Left renal pelvis (tissue), 4 donors: ENCODE data around the gene AP2A2. TPM values are rescaled to one million over a fixed set of nuclear protein-coding genes. Genes with fewer than 3 reads are reported as not detected.

ENCODE experiments used
- DNase-seq, 4 donors: peaks; one replicate each; pipeline ENCODE4 v3.0.0-alpha.2; 2013; ENCODE audit warnings: low read depth in 4 of 4, low spot score in 3 of 4
- polyA plus RNA-seq, 4 donors: library from polyadenylated mRNA; unstranded; fragments of 120-200 nt; gene quantifications; one replicate each; pipeline ENCODE4 v1.2.1, GENCODE V29; 2013; ENCODE audit not compliant: insufficient read length in 4 of 4

AP2A2 gene
- polyA plus RNA-seq, 4 donors, result 65.5 to 128 (median 107) TPM

DNA sequence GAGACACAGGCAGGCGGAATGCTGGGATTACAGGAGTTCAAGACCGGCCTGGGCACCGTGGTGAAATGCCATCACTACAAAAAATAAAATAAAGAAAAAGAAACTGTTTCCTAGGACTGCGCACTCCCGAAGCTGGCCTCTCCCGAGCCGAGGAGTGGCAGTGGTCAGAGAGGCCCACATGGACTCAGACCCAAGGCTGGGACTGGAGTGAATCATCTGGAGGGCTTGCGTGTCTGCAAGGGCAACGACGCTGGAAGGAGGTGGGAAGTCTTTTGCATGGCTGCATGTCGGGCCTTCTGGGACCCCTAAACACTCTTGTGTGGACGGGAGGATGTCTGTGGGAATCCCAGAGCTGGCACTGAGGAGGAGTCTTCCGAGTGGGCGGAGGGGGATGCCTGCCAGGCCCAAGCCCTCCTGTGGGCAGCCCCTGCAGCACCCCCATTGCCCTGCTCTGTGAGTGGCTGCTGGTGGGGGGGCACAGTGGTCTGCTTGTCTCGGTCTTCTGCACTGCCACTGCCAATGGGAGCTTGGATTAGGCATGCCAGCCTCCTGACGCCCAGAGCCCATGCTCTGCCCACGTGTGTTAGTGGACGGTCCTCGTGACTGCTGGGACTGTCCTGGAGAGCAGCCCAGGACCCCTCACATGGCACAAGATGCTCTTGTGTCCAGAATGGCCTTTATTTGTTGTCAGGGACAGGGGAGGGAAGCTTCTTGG lies 1.8 kb upstream of the AP2A2 start:
- no peak for DNase-seq

DNA sequence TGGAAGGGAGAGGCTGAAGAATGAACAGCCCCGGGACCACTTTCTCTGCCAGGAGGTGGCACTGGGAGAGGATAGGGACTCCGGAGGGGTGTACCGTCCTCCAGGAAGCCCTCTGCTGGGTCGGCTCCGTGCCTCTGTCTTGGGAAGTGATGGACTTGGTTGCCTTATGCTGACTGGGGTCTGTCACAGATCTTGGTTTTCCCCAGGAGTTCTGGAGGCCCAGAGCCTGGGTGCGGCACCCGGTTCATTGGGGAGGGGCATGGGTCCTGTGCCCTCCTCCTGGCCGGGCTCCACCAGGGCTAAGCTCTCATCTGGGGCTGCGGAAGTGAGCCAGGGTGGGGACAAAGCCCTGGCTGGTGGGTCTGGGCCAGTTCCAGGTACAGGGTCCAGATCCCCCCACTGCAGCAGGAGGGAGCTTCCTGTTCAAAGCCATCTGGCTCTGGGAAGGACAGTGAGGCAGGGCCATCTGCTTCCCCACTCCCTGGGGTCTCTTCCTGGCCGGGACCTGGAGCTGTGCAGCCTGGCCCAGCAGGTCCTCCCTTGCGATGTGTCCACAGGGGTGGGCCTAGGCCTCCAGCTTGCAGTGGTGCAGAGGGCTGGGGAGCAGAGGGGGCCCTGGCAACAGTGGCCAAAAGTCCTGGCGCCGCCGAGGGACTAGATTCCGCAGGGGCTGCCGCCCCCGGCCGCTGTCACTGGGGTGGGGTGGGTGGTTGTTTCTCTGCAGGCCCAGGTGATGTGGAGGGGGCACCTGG lies 1.1 kb upstream of the AP2A2 start:
- no peak for DNase-seq

DNA sequence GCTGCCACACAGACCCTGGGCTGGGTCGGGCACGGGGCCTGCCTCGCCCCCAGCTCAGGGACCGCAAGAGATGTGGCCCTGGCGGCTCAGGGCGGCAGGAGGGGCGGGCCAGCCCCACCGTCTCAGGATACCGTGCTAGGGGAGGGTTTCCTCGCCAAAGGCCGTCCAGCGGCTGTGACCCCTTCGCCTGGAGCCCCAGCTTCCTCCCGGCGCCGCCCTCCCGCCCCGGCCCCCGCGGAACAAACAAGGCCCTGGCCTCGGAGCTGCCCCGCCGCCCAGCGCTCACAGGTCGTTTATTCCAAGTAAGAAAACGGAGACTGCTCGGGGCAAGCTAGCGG lies 543 bp upstream of the AP2A2 start:
- no peak for DNase-seq

DNA sequence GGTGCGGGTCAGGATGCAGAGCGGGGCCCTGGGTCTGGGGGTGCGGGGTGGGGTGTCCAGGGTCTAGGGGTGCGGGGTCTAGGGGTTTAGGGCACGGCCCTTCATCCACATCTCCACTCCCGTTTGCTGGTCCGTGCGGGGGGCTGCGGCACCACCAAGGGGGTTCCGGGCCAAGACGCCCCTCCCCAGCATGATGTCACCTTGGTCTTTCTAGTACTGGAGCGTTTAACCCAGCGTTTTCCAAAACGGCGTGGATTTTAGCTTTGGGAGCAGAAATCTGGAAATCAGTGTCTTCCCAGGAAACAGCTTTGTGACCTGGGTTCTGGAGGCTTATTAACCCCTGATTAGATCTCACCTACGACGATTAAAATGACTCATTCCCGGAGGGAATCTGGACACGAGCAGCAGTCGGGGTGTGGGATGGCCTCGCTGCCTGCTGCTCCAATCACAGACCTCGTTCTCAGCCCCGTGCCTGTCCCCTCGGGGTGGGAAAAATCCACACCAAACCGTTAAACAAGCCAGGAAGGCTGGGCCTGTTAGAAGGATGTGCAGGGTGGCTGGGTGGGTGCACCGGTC lies 759 bp downstream of the AP2A2 start:
- peak in 1 of 4 donors; percentile 40 for DNase-seq

DNA sequence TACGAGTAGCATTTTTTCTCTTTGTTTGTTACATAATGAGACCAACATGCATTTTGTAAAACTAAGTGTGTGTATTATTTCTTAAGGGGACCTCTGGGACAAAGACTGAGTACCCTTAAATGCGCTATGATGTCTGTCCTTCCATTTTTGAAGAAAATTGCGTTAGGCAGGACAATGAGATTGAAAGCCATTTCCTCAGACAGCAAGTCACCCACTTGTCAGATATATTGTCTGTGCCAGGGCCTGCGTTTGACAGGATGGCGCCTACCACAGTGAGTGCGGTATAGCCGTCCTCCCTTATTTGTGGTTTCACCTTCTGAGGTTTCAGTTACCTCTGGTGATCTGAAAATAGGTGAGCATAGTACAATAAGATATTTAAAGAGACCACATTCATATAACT lies 2.2 kb downstream of the AP2A2 start:
- DNase-seq, result no peak

DNA sequence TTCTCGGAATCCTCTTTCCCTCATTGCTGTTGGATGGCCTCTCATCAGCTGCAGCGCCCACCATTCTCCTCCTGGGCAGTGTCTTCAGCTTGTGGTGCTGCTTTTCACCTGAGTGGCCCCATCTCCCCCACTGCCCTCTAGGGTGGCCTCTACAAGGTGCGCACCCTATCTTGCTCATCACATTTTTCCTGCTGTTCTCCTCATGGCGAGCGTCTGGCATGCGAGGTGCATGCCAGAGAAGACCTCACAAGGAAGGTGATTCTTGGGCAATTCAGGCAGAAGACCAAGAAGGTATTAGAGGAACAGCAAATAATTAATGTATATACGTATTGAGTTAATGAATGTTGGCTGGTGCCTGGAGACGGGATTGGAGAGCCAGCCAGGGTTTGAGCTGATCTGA lies 3.1 kb downstream of the AP2A2 start:
- DNase-seq, result no peak

DNA sequence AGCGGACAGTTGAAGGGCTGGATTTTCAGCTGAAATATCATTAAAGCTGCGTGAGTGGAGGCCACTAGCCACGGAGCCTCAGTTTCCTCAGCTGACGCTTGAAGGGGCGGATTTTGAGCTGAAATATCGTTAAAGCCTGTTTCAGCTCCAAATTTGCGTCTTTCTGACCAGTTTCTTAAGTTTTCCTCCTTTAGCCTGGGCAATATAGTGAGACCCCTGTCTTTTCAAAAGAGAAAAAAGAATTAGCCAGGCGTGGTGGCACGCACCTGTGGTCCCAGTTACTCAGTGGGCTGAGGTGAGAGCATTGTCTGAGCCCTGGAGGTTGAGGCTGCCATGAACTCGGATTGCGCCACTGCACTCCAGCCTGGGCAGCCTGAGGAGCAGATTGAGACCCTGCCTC lies 3.7 kb downstream of the AP2A2 start:
- no peak for DNase-seq

DNA sequence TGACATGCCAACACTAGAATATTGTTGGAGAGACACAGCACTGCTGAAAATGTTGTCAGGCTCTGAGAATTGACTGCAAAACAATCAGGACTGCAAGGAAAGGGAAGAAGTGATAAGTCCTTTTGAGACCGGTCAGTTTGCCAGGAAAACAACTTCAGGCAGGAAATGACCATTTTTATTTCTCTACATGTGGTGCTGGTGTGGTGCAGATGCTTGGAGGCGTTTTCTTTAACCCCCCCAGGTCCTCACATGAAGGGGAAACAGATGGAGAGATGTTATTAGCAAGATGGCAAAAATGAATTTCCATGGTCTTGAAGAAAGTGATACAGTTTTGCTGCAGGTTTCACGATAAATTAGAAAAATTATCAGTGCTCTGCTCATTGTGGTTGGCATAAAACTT lies 5.7 kb downstream of the AP2A2 start:
- DNase-seq, result no peak

DNA sequence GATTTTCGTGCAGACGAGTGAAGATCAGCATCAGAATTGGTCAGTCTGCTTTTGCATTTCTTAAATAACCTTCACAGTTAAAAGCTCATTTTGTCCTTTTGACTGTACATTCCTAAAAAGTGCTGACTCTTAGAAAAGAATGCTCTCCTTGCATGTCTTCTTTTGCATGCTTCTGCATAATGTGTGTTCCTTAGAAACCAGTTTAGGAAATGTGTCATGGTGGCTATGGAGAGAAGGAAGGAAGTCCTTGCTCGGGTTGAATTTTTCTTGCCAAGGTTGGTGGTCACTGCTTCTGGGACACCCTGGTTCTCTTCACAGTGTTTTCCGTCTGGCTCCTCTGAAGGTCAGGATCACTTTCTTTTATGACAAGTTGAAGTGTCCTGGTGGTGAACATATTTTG lies 6.8 kb downstream of the AP2A2 start:
- DNase-seq, result no peak

DNA sequence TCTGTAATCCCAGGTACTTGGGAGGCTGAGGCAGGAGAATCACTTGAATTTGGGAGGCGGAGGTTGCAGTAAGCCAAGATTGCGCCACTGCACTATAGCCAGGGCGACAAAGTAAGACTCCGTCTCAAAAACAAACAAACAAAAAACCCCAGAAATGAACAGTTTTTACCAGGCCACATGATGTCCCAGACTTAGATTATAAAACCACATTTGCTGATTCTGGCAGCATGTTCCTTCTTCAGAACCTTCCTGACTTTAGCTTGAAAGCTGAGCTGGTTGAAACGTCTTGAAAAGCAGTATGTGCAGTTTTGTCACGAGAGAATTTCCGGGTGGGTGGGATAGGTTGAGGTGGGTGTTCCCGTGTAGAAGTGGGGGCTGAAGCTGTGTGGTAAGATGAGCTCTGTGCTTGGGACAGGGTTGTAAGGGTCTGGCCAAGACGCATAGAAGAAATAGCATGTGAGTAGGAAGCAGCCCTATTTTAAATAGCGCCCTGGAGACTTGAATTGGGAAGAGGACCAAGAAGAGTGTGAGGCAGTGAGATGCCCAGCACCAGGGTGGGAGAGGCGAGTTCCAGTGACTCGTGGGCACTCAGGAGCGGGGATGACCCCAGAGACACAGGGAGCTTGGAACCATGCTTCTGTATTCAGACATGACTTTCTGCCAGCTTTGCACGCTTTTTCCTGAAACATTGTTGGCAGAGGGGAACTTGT lies 7.6 kb downstream of the AP2A2 start:
- no peak for DNase-seq

DNA sequence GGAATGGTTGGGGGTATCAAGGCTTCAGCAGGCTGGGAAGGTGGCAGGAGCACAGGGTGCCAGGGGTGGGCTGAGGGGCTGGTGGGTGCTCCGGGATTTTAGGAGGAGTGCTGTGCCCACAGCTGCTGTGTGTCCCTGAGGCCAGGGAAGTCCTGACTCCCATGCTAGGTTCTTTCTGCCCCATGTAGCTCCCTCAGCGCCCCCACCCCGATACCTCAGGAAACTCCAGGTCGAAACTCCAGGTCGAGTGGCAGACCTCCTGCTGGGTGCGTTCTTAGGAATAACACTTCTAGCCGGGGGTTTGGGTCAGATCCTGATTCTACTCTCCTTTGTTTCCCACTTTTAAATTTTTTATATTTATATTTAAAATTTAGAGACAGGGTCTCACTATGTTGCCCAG lies 8.3 kb downstream of the AP2A2 start:
- no peak for DNase-seq

DNA sequence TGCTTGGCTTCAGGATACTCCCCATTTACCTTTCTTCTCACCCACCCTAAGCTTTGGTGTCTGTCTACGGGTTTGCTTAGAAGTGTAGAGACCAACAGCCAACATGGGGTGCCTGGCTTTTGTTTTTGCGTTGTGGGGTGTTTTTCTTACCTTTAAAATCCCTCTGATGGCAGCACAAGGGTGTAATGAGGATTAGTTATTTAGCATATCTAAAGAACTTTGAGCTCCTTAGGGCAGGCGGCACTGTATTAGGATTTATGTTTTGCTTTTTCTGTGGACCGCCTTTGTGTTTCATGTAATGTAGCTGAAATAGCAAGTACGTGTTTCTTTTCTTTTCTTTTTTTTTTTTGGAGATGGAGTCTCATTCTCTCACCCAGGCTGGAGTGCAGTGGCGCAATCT lies 8.9 kb downstream of the AP2A2 start:
- DNase-seq, result no peak

DNA sequence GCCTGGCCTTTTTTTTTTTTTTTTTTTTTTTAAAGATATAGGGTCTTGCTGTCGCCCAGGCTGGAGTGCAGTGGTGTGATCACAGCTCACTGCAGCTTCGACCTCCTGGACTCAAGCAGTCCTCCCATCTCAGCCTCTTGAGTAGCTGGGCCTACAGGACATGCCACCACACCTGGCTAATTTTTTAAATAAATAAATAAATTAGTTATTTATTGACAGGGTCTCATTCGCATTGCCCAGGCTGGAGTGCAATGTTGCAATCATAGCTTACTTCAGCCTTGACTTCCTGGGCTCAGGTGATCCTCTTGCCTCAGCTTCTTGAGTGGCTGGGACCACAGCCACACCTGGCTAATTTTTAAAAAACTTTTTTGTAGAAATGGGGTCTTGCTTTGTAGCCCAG lies 10.5 kb downstream of the AP2A2 start:
- no peak for DNase-seq

DNA sequence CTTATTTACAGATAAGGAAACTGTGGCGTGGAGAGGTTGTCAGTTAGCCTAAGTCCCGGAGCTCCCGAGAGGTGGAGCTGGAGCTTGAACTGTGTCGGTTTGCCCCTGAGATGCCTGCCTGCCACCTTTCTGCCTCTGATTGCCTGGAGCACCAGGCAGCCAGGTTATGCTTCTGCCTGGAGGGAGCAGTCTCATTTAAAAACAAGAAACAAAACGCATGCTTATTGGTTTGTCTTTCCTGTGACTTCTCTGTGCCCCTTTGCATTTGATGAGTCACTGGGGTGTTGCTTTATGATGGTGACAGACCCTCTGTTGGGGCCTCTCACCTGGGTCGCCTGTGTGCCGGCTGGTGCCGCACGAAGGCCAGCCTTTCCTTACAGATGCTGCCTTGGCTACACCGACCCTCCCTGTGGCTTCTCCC lies 12.2 kb downstream of the AP2A2 start:
- DNase-seq, result no peak

DNA sequence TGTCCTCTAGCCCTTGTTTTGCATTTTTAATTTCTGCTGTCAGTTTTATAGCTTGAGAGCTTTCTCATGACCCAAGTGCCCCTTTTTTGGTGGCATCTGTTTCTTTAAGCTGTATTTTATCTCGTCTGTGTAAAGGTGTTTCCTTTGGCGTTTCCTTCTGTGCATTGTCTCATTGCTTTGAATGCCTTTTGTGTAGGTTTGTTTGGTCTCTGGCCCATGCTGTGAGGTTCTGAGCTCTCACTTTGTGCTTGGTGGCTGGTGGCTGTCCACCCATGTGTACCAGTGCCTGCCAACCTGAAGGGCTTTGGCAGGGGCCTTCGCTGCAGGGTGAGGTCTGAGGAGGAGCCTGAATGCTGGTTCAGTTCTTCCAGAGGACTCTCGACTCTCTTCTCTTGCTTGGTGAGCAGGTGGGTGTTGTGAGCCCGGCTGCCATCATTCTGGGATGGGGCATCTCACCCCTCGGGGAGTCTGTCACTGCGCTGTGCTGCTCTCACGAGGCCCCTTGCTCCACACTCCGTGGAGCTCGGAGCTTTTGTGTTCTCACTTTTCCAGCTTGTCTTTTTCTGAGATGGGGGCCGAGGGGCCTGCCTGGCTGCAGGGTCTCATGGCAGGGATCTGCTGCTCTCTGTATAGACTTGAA lies 14.9 kb downstream of the AP2A2 start:
- no peak for DNase-seq

DNA sequence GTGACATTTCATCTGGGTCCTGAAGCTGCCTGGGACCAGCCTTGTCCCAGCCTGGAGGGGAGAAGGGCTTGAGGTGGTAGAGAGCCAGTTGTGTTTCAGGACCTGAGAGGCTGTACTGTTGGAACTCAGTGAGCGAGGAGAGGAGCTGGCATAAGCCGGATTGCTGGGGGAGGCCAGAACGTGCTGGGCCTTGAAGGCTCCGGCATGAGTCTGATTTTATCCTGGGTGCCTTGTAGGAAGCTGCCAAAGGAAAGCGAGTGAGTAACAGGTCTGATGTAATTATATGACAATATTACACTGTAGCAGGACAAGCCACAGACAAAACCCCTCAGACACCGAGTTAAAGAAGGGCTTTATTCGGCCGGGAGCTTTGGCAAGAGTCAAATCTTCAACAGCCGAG lies 17.2 kb downstream of the AP2A2 start:
- no peak for DNase-seq

DNA sequence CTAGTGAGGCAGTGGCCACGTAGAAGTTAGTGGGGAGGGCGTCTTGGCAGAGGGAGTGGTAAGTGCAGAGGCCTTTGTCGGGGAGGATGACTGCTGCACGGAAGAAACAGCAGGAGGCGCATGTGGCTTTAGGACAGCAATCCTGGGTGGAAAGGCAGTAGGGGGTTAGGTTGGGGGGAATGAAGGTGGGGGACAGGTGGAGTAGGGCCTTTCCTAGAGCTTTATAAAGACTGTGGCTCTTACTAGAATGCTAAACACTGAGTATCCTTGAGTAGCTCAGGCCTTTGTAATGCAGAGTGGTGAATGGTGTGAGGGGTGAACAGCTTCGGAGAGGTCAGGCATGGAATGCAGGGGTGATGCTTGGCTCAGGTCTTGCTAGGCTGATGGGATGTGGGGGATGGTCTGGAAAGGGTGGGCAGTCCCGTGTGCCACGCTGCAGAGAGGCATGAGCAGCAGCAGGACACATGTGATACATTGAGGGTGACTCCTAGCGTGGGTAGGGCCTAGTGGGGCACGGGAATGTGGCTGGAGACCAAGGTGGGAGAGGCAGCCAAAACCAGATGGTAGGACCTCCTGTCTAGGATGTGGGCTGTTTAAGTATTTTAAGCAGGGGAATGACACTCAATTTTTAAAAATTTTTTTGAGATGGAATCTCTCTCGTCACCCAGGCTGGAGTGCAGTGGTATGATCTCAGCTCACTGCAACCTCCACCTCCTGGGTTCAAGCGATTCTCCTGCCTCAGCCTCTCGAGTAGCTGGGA lies 19.2 kb downstream of the AP2A2 start:
- peak in 1 of 4 donors; percentile 37 for DNase-seq

DNA sequence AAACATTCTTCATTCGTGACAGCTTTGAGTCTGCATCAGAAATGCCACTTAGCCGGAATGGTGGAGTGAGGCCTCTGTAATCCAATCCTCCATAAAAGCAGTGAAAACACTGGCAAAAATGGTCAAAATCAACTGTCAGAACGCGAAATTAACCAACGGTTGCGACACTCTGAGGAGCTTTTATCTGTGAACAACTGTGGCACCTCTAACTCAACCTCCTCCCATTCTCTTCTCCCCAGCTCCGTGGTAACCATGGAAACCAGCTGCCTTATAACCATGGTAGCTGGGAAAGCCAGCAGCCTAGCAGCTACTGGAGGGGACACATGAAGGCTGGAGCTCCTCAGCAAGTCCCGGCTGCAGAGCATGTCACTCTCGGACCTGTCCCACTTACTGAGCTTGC lies 20.3 kb downstream of the AP2A2 start:
- DNase-seq, result no peak

DNA sequence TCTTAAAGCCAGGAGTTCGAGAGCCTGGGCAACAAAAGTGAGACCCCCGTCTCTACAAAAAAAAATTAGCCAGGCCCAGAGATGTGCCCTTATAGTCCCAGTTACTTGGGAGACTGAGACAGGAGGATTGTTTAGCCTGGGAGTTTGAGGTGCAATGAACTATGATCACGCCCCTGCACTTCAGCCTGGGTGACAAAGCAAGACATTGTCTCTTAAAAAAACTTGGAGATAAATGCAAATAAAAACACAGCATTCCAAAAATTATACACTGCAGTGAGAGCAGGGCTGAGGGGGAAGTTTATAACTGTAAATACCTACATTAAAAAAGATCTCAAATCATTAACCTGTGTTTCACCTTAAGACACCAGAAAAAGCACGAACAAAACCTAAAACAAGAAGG lies 22.1 kb downstream of the AP2A2 start:
- no peak for DNase-seq

DNA sequence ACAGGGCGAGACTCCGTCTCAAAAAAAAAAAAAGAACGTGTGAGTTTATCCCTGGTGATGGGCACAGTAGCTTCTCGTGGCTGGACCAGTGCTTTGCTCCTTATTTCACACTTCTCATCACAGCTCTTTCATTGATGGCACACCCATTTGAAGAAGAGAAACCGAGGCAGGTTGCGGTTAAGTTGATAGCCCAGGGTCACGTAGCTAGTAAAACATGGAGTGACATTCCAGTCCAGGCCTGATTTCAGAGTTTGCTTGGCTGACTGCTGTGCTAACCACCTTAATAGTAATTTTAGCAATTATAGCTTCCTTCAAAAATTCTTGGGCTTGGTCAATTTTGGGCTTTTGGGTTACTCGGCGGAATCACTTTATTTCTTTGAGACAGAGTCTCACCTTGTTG lies 25.8 kb downstream of the AP2A2 start:
- no peak for DNase-seq
